ENCODE data around the gene IP6K1.
"Not testable (repeated sequence)": the region's sequence is repeated elsewhere in the genome, so short reads cannot be mapped to it uniquely, and the experiment has no call there.

Gene IP6K1

DNA sequence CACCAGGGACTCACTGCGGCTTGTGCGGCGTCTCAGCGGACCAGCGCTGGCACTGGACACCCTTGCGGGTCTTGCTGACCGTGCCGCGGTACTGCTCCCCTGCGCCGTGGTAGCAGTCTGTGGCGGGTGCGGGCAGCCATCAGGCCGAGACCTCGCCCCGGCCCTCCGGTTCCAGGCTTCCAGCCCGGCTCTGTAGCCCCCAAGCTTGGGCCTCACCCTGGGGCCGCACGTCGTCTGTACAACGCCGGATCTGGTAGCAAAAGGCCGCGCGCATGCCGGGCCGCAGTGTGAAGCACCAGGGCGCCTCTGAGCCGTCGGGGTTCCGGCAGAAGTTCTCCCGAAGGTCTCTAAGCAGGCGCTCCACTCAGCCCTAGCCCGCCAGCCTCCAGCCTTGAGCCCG lies 100.5 kb downstream of the IP6K1 start:
- DNase-seq = not testable (repeated sequence)

DNA sequence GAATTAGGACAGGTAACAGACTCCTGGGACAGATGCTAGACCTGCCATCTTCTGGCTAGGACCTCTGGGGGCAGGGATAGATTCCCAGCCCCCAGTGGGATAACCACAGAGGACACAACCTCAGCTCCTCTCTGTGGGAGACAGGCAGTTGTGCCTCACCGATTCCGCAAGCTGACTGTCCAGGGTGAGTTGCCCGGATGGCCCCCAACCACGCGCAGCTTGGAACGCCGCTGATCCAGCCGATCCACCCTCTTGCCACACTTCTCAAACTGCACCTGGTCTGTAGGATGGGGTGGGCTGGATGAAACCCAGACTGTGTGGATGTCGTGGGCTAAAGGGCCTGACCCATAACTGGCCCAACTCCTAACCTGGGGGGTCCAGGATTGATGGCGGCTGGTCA lies 101.2 kb downstream of the IP6K1 start:
- not testable (repeated sequence) for DNase-seq

DNA sequence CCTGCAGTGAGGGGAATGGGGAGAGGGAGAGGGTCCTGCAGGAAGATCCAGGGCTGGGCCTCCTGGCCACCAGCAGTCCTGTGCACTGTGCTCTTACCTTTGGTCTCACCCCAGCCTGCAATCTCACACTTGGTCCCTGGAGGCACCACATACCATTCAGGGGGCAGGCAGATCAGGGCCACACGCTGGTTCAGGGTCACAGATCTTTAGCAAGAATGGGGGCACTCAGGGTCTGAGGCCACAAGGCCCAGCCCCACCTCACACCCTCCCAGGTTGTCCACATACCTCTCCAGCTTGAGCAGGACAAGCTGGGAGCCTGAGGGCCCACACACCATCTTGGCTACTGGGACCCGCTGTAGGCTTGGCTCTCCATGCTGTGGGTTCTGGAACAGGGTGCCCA lies 101.9 kb downstream of the IP6K1 start:
- DNase-seq = not testable (repeated sequence)

DNA sequence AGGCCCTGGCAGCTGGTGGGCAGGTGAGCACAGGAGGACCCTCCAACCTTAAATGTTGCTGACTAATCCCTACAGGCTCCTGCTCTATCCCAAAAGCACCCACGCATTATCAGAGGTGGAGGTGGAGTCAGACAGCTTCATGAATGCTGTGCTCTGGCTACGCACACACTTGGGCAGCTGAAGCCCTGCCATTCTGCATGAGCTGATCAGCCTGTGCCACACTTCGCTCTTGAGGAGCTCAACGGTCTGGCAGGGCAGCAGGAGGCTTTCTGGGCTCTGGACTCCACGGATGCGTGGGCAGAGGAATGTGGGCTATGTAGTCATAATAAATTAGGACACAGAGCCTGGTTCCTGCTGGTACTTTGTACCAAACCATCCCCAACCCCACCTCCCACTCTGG lies 103.2 kb downstream of the IP6K1 start:
- no peak for DNase-seq

DNA sequence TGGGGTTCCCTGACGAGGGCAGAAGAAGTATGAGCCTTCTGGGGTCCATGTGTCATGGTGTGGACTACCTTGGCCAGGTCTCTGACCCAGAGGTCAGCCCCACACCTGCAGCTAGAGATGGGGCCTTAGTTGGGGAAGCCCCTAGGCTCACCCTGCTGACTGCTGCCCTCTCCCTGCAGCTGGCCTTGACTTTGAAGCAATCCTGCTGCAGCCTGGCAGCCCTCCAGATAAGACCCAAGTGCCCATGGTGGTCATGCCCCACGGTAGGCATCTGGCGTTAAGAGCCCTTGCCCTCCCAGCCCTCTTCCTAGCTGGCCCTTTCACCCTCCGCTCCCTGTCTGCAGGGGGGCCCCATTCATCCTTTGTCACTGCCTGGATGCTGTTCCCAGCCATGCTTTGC lies 104.8 kb downstream of the IP6K1 start:
- no peak for DNase-seq

DNA sequence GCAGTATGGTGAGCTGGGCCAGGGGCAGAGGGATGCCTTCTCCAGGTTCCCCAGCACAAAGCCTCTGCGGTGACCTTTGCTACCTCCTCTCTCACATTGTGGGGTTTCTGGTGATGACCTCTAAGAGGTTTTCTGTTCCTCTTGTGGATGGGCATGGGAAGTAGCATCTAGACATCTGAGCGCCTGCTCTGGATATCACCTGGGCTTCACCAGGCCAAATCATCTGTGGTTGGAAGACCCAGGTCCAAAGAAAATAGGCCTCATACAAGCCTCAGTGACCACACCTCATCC lies 105.2 kb downstream of the IP6K1 start:
- DNase-seq = no peak

DNA sequence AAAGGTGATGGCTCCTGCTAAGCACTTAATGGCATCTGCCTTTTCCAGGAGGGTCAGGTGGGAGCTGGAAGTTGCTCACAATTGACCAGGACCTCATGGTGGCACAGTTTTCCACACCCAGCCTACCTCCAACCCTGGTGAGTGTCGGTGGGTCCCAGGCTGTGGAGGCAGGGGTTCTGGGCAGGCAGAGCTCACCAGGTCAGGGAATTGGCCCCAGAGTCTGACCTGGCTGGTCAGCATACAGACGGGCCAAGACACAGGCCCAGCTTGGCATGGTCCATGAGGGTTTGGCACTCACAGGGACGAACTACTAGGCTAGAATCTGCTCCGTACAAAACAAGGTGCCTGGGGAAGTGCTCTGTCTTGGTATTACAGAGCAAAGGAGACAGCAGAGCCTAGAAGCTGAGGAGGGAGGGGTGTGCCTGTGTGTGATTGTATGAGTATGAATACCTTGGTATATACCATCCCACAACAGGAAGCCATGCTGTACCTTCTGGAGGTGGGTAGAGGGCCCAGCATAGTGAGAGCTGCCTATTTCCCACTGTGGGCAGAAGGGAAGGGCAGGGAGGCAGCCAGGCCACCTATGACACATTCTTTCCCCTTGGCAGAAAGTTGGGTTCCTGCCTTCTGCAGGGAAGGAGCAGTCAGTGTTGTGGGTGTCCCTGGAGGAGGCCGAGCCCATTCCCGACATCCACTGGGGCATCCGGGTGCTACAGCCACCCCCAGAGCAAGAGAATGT lies 105.7 kb downstream of the IP6K1 start:
- DNase-seq = no peak

DNA sequence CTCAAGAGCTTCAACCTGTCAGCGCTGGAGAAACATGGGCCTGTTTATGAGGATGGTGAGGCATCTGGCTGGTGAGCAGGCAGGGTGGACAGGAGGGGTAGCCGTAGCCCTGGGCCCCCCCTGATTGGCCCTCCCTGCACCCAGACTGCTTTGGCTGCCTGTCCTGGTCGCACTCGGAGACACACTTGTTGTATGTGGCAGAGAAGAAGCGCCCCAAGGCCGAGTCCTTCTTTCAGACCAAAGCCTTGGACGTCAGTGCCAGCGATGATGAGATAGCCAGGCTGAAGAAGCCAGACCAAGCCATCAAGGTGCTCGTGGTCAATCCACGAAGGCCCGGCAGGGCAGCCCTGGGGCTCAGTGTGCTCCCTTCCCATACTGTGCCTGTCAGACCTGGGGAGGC lies 110.4 kb downstream of the IP6K1 start:
- no peak for DNase-seq

DNA sequence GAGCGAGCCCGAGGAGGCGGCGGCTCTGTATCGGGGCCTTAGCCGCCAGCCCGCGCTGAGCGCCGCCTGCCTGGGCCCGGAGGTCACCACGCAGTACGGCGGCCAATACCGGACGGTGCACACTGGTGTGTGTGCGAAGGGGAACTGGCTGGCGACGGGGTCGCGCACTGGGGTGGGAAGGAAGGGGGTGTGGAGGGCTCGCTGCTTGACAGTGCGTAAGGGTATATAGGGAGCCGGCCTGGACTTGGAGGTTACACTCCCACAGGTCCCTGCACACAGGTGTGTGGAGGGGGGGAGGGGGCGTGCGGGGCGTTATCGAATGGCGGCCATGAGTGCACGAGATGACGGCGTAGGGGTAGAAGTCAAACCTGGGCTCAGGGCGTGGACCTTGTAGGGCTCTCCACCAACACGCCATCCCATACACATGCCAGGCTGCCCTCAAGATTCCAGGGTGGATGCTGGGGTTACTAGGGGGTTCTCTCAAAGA lies 111.8 kb downstream of the IP6K1 start:
- DNase-seq = no peak

All from NCI-H510A (cell line).